Stimulated activated CD4-positive, alpha-beta T cell treated with anti-CD3 and anti-CD28 coated beads, Interleukin-15, amount 100 ng/mL, for 1 hour (primary cell): ENCODE data around the gene SLC5A4.
"Not testable (repeated sequence)": the region's sequence is repeated elsewhere in the genome, so short reads cannot be mapped to it uniquely, and the experiment has no call there.

Source experiments
- DNase-seq, 2 donors: peaks; one replicate each; pipeline ENCODE4 v3.0.0-alpha.2; 2020; ENCODE audit warnings: low read depth in 1 of 2, low spot score in 1 of 2

Gene SLC5A4

DNA sequence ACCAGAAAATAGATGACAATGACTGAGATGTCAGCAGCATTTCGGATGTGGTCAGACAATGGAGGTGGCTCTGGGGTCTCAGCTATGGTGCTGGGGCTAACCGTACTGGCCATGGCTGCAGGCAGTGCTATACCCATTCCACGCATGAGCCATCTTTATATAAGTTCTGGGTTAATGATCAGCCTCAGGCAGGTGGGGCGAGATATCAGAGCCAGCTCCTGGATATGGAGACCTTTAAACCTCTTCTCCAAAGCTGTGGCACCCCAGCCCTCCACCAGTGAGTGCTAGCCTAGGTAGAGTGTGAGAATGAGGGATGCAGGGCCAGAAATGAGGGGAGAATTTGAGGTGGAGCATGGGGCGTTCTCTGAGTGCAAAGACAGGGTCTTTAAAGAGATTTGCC lies at the start of gene SLC5A4:
Gene SLC5A4 (minus strand): TSS at position 131 of the 400 bp plus-strand sequence. CDS start 18 bp downstream, at position 113.
- DNase-seq, result no peak

- DNase-seq, result not testable (repeated sequence)
Measured at GRCh38 chr22:32293921-32294320, 38.8 kb upstream of the SLC5A4 start.

DNA sequence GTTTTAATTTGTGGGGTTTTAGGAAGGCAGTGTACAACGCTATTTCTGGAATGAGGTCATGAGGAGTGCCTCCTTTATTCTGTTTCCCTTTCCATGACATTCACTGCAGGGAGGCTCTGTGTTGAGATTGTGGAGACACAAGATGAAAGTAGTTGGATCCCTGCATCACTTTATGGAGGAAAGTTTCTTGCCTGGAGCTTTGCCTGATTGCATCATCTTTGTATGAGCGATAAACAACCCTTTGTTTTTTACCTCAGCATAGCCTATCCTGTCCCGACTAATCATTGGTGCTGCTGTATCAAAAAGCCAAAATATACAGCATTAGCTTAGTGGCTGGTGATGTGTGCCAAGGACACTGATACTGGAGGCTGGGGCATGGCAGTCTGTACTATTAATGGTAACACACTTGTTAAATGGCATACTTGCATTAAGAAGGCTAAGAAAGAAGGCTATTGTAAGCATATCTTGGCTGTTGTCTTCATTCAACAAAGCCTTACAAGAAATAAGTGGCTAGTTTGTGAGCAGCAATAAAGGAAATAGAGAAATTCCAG lies 31.2 kb upstream of the SLC5A4 start:
- DNase-seq, result no peak

DNA sequence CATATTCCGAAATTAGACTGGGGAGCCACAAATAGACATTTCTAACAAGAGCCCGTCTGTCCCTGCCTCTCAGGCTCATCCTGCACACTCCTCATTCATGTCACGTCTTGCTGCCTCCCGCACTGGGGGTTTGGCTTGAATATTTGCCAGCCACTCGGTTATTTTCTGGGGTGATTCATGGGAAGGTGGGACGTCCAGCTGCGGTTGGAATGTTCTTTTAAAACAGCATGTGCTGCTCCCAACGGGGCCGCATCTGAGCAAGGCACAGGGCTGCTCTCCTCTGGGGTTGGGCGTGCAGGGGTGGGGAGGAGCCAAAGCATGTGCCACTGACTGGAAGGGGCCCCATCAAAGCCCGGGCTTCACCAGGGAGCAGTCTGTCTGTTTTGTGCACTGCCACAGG lies 25.9 kb upstream of the SLC5A4 start:
- no peak for DNase-seq

- DNase-seq, result not testable (repeated sequence)
Measured at GRCh38 chr22:32275353-32275752, 20.2 kb upstream of the SLC5A4 start.

DNA sequence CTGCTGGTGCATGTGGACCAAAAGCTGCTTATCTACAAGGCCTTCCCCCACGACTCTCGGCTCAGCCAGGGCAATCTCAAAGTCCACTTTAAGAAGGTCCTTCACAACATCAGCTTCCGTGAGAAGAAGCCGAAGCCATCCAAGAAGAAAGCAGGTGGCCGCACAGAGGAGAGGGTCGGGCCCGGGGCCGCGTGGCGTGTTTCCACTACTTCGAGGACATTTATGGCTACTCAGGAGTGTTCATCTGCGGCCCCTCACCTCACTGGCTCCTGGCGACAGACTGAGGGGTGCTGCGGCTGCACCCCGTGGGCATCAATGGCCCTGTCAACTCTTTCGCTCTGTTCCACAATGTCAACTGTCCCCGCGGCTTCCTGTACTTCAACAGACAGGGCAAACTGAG lies 16.2 kb upstream of the SLC5A4 start:
- DNase-seq, result no peak

GRCh38 chr22:32270641-32271369 lies 15.7 kb upstream of the SLC5A4 start:
- no peak for DNase-seq

GRCh38 chr22:32269316-32269715 lies 14.2 kb upstream of the SLC5A4 start:
- DNase-seq, result no peak

DNA sequence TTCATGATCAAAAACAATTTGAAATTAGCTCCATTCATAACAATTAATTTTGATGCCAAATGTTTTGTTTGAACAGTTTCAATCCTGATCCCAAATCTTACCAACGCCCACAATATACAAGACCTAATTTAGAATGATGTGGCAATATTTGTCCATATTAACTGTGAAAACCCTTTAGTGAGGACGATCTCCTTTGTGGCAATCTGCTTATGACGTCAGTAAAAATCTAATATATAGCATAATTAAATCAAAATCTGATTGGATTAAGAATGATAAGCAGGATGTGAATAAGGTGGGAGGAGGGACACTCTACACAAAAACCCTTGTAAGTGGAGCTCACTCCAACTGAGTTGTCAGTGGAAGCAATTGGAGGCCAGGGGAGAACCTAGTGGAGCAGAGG lies 11.9 kb upstream of the SLC5A4 start:
- no peak for DNase-seq

GRCh38 chr22:32265882-32266767 lies 11.0 kb upstream of the SLC5A4 start:
- DNase-seq, result peak; percentile 24 to 53

GRCh38 chr22:32263678-32264077 lies 8.5 kb upstream of the SLC5A4 start:
- DNase-seq, result not testable (repeated sequence)

DNA sequence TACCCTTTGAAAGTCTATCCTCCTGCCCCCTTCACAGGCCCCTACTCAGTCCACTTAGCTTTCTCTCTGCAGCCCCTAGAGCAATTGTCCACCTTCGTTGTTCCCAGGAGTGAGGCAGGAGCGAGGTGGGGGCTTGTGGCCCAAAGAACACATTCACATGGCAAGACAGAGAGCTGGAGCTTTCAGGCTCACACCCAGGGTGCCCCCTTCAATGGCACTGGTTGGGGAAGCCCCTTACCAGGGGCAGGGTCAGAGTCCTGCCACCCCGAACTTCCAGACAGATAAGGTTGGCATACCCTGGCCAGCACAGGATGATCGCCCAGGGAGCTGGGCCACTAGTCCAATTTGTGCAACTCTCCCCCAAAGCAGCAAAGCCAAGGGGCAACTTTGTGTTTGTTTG lies 6.2 kb upstream of the SLC5A4 start:
- no peak for DNase-seq

DNA sequence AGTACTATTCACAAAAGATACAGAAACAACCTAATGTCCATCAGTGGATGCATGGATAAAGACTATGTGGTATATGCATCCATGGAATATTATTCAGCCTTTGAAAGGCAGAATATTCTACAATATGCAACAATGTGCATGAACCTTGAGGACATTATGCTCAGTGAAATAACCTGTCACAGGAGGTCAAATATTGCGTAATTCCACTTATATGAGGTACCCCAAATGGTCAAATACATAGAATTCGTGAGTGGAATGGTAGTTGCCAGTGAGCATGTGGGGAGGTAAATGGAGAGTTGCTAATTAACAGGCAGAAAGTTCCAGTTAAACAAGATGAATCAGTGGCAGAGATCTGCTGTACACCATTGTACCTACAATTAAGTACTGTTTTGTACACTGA lies 3.6 kb upstream of the SLC5A4 start:
- DNase-seq, result no peak

GRCh38 chr22:32255726-32256125 lies 579 bp upstream of the SLC5A4 start:
- no peak for DNase-seq

DNA sequence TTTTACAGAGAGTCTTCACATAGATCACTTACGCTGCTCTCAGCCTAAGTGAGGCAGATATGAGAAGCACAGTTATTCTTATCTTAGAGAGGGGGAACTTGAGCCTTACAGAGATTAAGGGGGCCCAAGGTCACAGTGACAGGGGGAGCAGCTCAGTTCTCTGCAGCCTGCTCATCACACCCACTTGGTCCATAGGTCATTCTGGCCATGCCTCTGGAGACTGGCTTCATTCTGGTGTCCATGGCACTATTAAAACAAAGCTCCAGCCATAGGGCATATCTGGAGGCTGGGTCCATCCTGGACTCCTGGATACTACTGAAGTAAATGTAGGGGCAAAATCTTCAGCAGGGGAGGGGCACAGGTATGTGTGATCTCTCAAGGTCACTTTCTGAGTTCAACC lies 5.9 kb downstream of the SLC5A4 start:
- no peak for DNase-seq

DNA sequence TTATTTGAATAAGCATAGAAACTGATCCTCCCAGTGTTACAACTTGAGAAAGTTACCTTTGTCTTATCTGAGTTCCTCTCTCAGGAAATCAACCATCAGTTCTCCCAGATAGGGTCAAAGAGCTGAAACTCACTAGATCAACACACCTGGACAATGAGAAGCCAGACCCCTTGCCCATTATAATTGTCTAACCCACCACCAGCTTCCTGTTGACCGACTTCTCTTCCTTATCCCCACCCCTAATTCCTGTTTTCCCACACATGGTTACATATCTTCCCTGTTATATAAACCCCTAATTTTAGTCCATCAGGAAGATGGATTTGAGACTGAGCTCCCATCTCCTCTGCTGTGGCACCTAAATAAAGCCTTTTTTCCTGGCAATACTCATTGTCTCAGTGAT lies 6.9 kb downstream of the SLC5A4 start:
- no peak for DNase-seq

DNA sequence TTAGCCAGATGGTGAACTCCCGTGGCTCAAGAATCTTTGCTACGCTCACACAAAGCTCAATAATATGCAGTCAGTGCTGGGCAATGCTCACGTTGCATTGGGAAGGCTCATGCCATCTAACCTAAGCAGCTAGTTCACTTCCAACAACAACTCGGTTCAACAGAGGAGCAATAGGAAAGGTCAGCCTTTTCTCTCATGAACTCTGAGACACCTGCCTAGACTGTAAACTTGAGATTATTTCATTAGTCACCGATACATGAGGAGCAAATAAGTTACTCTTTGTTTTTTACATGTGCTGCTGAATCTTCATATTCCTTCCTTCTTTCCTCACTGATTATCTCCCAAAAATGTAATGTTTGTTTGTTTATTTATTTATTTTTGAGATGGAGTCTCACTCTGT lies 9.0 kb downstream of the SLC5A4 start:
- no peak for DNase-seq

DNA sequence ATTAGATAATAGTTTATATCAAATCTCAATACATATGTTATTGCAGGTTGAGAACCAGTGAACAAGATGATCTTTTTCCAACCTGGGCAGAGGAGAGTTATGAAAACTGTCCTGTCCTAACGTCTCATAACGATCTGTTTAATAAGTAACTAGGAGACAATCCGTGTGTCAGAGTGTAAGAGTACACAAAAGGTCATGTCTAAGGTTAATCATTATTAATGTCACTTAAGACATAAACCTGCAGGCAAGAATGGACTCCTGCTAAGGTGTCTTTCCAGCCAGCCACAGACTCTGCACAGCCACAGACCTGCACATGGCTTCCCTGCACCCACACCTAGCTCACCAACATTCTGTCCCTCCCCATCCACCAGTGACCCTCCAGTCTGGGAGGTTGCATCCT lies 10.1 kb downstream of the SLC5A4 start:
- no peak for DNase-seq

DNA sequence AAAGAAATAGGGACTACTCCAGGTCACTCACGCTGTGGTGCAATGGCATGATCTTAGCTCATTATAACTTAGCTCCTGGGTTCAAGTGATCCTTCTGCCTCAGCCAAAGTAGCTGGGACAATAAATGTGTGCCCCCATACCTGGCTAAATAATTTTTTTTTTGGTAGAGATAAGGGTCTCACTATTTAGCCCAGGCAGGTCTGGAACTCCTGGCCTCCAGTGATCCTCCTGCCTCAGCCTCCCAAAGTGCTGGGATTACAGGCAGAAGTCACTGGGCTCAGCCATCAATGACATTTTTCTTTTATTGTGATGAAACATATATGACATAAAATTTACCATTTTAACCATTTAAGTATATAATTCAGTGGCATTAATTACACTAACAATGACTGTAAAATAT lies 10.6 kb downstream of the SLC5A4 start:
- DNase-seq, result no peak

- no peak for DNase-seq
Measured at GRCh38 chr22:32240461-32240860, 14.7 kb downstream of the SLC5A4 start.

GRCh38 chr22:32237906-32238305 lies 17.2 kb downstream of the SLC5A4 start:
- DNase-seq, result no peak

DNA sequence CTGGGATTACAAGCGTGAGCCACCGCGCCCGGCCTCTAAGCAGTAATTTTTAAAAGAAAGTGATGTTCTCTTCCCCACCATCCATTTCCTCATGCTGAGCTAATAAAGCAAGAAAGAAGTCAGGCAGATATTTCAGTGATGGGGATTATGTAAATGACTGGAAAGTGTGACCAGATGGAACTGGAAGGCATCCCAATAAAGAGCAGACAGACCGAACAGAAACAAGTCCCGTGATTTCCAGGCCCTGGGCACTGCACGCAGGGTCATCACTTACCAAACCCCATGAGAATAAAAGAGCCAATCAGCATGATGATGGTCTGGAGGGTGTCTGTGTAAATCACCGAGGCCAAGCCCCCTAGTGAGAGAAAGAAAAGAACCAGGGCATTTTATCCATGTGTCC lies 18.2 kb downstream of the SLC5A4 start:
- no peak for DNase-seq
